H9 (cell line): ENCODE data around the gene DIP2C. TPM values are rescaled to one million over a fixed set of nuclear protein-coding genes. Genes with fewer than 3 reads are reported as not detected.

Experiments
- DNase-seq: peaks from one replicate; pipeline ENCODE4 v3.0.0-alpha.2; 2017
- H2AFZ ChIP-seq: one replicate; pipeline ENCODE4 v1.6.1; 2013; ENCODE audit warnings: mild to moderate bottlenecking, low read length, control low read depth, moderate library complexity
- H2AK5ac ChIP-seq: 2 replicates; pipeline ENCODE4 v1.6.1; 2013; ENCODE audit warnings: low read length, control low read depth, mixed read lengths; ENCODE audit not compliant: insufficient read length
- H2BK120ac ChIP-seq: one replicate; pipeline ENCODE4 v1.6.1; 2013; ENCODE audit warnings: low read depth, mild to moderate bottlenecking, low read length, control low read depth, inconsistent platforms; ENCODE audit not compliant: poor library complexity, severe bottlenecking
- H2BK12ac ChIP-seq: 2 replicates; pipeline ENCODE4 v1.6.1; 2013; ENCODE audit warnings: low read length, control low read depth, mixed read lengths, low read depth; ENCODE audit not compliant: insufficient read length
- H2BK15ac ChIP-seq: 2 replicates; pipeline ENCODE4 v1.6.1; 2013; ENCODE audit warnings: low read depth, low read length, control low read depth
- H2BK20ac ChIP-seq: one replicate; pipeline ENCODE4 v1.6.1; 2013; ENCODE audit warnings: low read depth, mild to moderate bottlenecking, low read length, control low read depth, inconsistent platforms; ENCODE audit not compliant: poor library complexity, severe bottlenecking
- H2BK5ac ChIP-seq: 2 replicates; pipeline ENCODE4 v1.6.1; 2013; ENCODE audit warnings: low read length, control low read depth, mixed read lengths; ENCODE audit not compliant: insufficient read length
- H3K14ac ChIP-seq: 2 replicates; pipeline ENCODE4 v1.6.1; 2013; ENCODE audit warnings: low read length, control low read depth; ENCODE audit not compliant: insufficient read depth
- H3K18ac ChIP-seq: 2 replicates; pipeline ENCODE4 v1.6.1; 2013; ENCODE audit warnings: low read depth, mild to moderate bottlenecking, mixed read lengths, low read length, control low read depth; ENCODE audit not compliant: insufficient read length
- H3K23ac ChIP-seq: 2 replicates; pipeline ENCODE4 v1.6.1; 2013; ENCODE audit warnings: low read length, control low read depth, mixed read lengths, low read depth; ENCODE audit not compliant: insufficient read length
- H3K23me2 ChIP-seq: 2 replicates; pipeline ENCODE4 v1.6.1; 2013; ENCODE audit warnings: low read depth, mild to moderate bottlenecking, mixed read lengths, low read length, control low read depth; ENCODE audit not compliant: insufficient read length, poor library complexity, severe bottlenecking
- H3K27ac ChIP-seq: 2 replicates; pipeline ENCODE4 v1.5.1; 2013; ENCODE audit warnings: low read length, control low read depth, mixed read lengths, low read depth; ENCODE audit not compliant: insufficient read length
- H3K27me3 ChIP-seq: 2 replicates; pipeline ENCODE4 v1.6.1; 2013; ENCODE audit warnings: low read length, control low read depth, inconsistent platforms; ENCODE audit not compliant: insufficient read depth
- H3K4ac ChIP-seq: 2 replicates; pipeline ENCODE4 v1.6.1; 2013; ENCODE audit warnings: low read depth, mild to moderate bottlenecking, control low read depth, inconsistent platforms, low read length, moderate library complexity
- H3K4me1 ChIP-seq: 2 replicates; pipeline ENCODE4 v1.6.1; 2013; ENCODE audit warnings: low read length, control low read depth, inconsistent platforms; ENCODE audit not compliant: insufficient read depth
- H3K4me2 ChIP-seq: 2 replicates; pipeline ENCODE4 v1.6.1; 2013; ENCODE audit warnings: low read length, control low read depth, mixed read lengths; ENCODE audit not compliant: insufficient read length, insufficient read depth
- H3K56ac ChIP-seq: 2 replicates; pipeline ENCODE4 v1.6.1; 2013; ENCODE audit warnings: low read depth, mild to moderate bottlenecking, mixed read lengths, low read length, control low read depth; ENCODE audit not compliant: insufficient read length
- H3K79me1 ChIP-seq: 2 replicates; pipeline ENCODE4 v1.6.1; 2013; ENCODE audit warnings: low read depth, mild to moderate bottlenecking, moderate library complexity, low read length, control low read depth, inconsistent platforms; ENCODE audit not compliant: insufficient read depth, poor library complexity, severe bottlenecking
- H3K79me2 ChIP-seq: 2 replicates; pipeline ENCODE4 v1.6.1; 2013; ENCODE audit warnings: low read length, control low read depth, inconsistent platforms; ENCODE audit not compliant: insufficient read depth
- H3K9ac ChIP-seq: 2 replicates; pipeline ENCODE4 v1.6.1; 2013; ENCODE audit warnings: low read length, control low read depth, mixed read lengths; ENCODE audit not compliant: insufficient read length; ENCODE audit errors: extremely low read depth
- H3K9me3 ChIP-seq: one replicate; pipeline ENCODE4 v1.6.1; 2013; ENCODE audit warnings: low read depth, low read length, inconsistent platforms; ENCODE audit not compliant: control insufficient read depth
- H3T11ph ChIP-seq: one replicate; pipeline ENCODE4 v1.6.1; 2013; ENCODE audit warnings: mild to moderate bottlenecking, low read length, control low read depth, inconsistent platforms
- H4K20me1 ChIP-seq: one replicate; pipeline ENCODE4 v1.6.1; 2013; ENCODE audit not compliant: control insufficient read depth, insufficient read length, insufficient read depth
- H4K5ac ChIP-seq: 2 replicates; pipeline ENCODE4 v1.6.1; 2013; ENCODE audit warnings: low read depth, mild to moderate bottlenecking, mixed read lengths, low read length, control low read depth; ENCODE audit not compliant: insufficient read length
- H4K8ac ChIP-seq: replicated peaks from 2 replicates; pipeline ENCODE4 v1.6.1; 2013; ENCODE audit warnings: low read length, control low read depth, mixed read lengths, low read depth; ENCODE audit not compliant: insufficient read length
- H4K91ac ChIP-seq: 2 replicates; pipeline ENCODE4 v1.6.1; 2013; ENCODE audit warnings: low read depth, mild to moderate bottlenecking, moderate library complexity, mixed read lengths, low read length, control low read depth; ENCODE audit not compliant: insufficient read length
- H3K27ac Mint-ChIP-seq, 3 experiments: 2 replicates in 2 of 3; 3 replicates in 1 of 3; pipeline ENCODE4 v1.8.0; 2020 to 2021; ENCODE audit warnings: mixed read lengths in 3 of 3, mild to moderate bottlenecking in 1 of 3, moderate library complexity in 1 of 3
- H3K27me3 Mint-ChIP-seq: 2 replicates; pipeline ENCODE4 v1.8.0; 2021; ENCODE audit warnings: low read depth, mild to moderate bottlenecking, moderate library complexity, mixed read lengths
- H3K36me3 Mint-ChIP-seq, 3 experiments: 2 replicates in 2 of 3; 3 replicates in 1 of 3; pipeline ENCODE4 v1.8.0; 2020 to 2021; ENCODE audit warnings: low read depth in 3 of 3, mixed read lengths in 3 of 3; ENCODE audit not compliant: insufficient read depth in 1 of 3
- H3K4me1 Mint-ChIP-seq, 2 experiments: 2 replicates each; pipeline ENCODE4 v1.8.0; 2020; ENCODE audit warnings: mixed read lengths in 2 of 2
- H3K4me3 Mint-ChIP-seq, 2 experiments: 2 replicates in 1 of 2; 3 replicates in 1 of 2; pipeline ENCODE4 v1.8.0; 2020 to 2021; ENCODE audit warnings: mild to moderate bottlenecking in 2 of 2, mixed read lengths in 2 of 2, moderate library complexity in 1 of 2
- H3K9me3 Mint-ChIP-seq, 2 experiments: 2 replicates in 1 of 2; 3 replicates in 1 of 2; pipeline ENCODE4 v1.8.0; 2020; ENCODE audit warnings: mild to moderate bottlenecking in 2 of 2, mixed read lengths in 2 of 2, moderate library complexity in 1 of 2
- WGBS: extraction: QIAGEN DNeasy Blood & Tissue Kit; methylation state at CpG from one replicate; pipeline ENCODE4 v1.1.7; 2013; ENCODE audit warnings: missing lambda C conversion rate, low lambda C conversion rate, mixed read lengths; ENCODE audit not compliant: insufficient read length; ENCODE audit errors: extremely low coverage; 5-methylcytosine and 5-hydroxymethylcytosine counted together
- total RNA-seq: library from RNA; stranded (reverse); gene quantifications from 2 replicates; pipeline ENCODE4 v1.2.1, GENCODE V29; 2021
- TF ChIP-seq, protein P1 (sequence below): fragments of 200-600 bp; sonication (generic); conservative IDR thresholded peaks from 3 replicates; pipeline ENCODE4 v1.8.0; 2021; ENCODE audit warnings: antibody characterized with exemption, mild to moderate bottlenecking

Gene DIP2C
- total RNA-seq, 1 experiment from 2014 or later: 7.9 TPM

DNA sequence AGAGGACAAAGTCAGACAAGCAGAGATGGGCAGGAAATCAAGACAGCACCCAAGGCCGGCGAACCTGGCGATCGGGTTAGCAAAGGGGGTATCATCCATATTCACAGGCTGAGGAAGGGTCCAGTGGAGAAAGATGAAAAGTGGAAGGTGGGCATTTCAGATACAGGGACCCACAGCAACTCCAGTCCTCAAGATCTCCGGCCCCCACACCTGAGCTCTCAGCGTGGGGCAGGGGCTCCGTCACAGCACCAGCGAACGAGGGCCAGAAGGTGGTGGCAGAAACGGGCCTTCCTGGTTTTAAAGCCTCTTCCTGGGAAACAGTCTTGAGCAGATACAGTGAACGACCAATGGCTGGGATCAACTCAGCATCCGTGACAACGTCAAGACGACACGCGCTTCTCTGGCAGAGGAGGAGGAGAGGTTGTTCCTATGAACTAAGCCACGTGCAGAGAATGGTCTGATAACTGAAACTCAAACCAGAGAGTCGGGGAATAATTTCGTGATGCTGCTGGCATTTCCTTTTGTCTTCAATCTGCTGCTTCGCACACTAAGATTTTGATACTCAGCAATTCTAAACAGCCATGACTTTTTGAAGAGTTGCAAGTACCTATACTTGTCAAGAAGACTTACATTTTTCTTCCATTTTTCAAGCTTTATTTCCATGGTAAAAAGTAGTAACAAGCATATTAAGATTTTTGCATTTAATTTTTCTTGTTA lies 334.4 kb downstream of the DIP2C start:
- Histone ChIP-seq H4K91ac (no peak overlapping the region), H3K18ac (no peak overlapping the region), H3K9ac (no peak overlapping the region), H3K23ac (no peak overlapping the region), H3T11ph (no peak overlapping the region), H4K8ac (no peak overlapping the region), H4K20me1 (no peaks in the 10 kb centered on the region), H2AFZ (no peak overlapping the region), H4K5ac (no peak overlapping the region), H3K4me1 (no peaks in the 10 kb centered on the region), H2BK5ac (no peak overlapping the region), H3K9me3 (no peaks in the 10 kb centered on the region), H3K14ac (no peak overlapping the region), H3K23me2 (no peaks in the 10 kb centered on the region), H3K27ac (no peak overlapping the region), H2BK20ac (no peak overlapping the region), H2BK120ac (no peak overlapping the region), H2BK12ac (no peak overlapping the region), H3K4ac (no peak overlapping the region), H3K27me3 (no peaks in the 10 kb centered on the region), H3K79me2 (no peaks in the 10 kb centered on the region), H3K56ac (no peak overlapping the region), H3K79me1 (no peaks in the 10 kb centered on the region), H2BK15ac (no peak overlapping the region), H3K4me2 (no peak overlapping the region), H2AK5ac (no peak overlapping the region)
- H3K4me3 Mint-ChIP-seq: no peak overlapping the region
- H3K9me3 Mint-ChIP-seq: no peaks in the 10 kb centered on the region
- TF ChIP-seq, protein P1, sequence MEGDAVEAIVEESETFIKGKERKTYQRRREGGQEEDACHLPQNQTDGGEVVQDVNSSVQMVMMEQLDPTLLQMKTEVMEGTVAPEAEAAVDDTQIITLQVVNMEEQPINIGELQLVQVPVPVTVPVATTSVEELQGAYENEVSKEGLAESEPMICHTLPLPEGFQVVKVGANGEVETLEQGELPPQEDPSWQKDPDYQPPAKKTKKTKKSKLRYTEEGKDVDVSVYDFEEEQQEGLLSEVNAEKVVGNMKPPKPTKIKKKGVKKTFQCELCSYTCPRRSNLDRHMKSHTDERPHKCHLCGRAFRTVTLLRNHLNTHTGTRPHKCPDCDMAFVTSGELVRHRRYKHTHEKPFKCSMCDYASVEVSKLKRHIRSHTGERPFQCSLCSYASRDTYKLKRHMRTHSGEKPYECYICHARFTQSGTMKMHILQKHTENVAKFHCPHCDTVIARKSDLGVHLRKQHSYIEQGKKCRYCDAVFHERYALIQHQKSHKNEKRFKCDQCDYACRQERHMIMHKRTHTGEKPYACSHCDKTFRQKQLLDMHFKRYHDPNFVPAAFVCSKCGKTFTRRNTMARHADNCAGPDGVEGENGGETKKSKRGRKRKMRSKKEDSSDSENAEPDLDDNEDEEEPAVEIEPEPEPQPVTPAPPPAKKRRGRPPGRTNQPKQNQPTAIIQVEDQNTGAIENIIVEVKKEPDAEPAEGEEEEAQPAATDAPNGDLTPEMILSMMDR: no peak
- no peak for DNase-seq
- WGBS: no CpG with 5 or more reads among the region's 20 CpGs
- no peaks in the 10 kb centered on the region for H3K27me3 Mint-ChIP-seq
- H3K4me1 Mint-ChIP-seq: no peaks in the 10 kb centered on the region
- H3K36me3 Mint-ChIP-seq: peaks cover 2 to 23% (median 19%) of the 10 kb centered on the region in 3 experiments; a peak in 5 of 7 replicates
- H3K27ac Mint-ChIP-seq: no peak overlapping the region
